ENCODE data around the gene MORN3. TPM values are rescaled to one million over a fixed set of nuclear protein-coding genes. Genes with fewer than 3 reads are reported as not detected.

The MORN3 gene
- total and polyA plus RNA-seq, 2 of the 8 experiments (the other 6 are each of a cell fraction or from before 2014, with no cell fraction given), result 0.39 to 0.93 TPM

GRCh38 chr12:121618659-121619233, 50.7 kb downstream of the MORN3 start:
- Histone ChIP-seq H2AFZ (ENCODE audit: low read length) (no peak overlapping the region), H3K23ac (ENCODE audit: insufficient read length) (no peak overlapping the region), H3K56ac (replicated peaks; ENCODE audit: insufficient read length, low read depth, low read length) (no peak overlapping the region), H3K14ac (ENCODE audit: insufficient read length) (no peak overlapping the region), H2BK120ac (replicated peaks; ENCODE audit: low read depth, low read length) (no peak overlapping the region), H3K79me2 (ENCODE audit: control insufficient read depth in 1 of 2, insufficient read depth in 2 of 2, low read length in 2 of 2) (no peaks in the 10 kb centered on the region), H2BK5ac (ENCODE audit: low read depth, low read length) (no peak overlapping the region), H2BK15ac (ENCODE audit: low read length) (no peak overlapping the region), H2BK20ac (ENCODE audit: low read length) (no peak overlapping the region), H4K5ac (ENCODE audit: insufficient read length, low read depth, low read length) (no peak overlapping the region), H4K8ac (ENCODE audit: extremely low read depth, insufficient read depth, low read length) (no peak overlapping the region), H3K4me1 (replicated peaks in 1 of 4; ENCODE audit: control insufficient read depth in 3 of 4, insufficient read depth in 4 of 4, low read length in 3 of 4) (peaks cover 0 to 2% (median under 1%) of the 10 kb centered on the region in 4 experiments; a peak in 3 of 7 replicates), H3K4me3 (ENCODE audit: extremely low read depth in 1 of 4, insufficient read depth in 2 of 4, low read depth in 3 of 4, low read length in 4 of 4) (no peak overlapping the region), H3K4me2 (ENCODE audit: insufficient read depth in 1 of 2, low read depth in 2 of 2, low read length in 2 of 2) (no peak overlapping the region), H4K20me1 (replicated peaks in 1 of 2; ENCODE audit: control insufficient read depth in 1 of 2, insufficient read depth in 2 of 2, low read length in 2 of 2) (no peaks in the 10 kb centered on the region), H3K79me1 (ENCODE audit: low read depth, low read length) (no peaks in the 10 kb centered on the region), H2AK5ac (ENCODE audit: low read depth, low read length) (no peak overlapping the region), H3K9ac (replicated peaks in 1 of 4; ENCODE audit: extremely low read depth in 1 of 4, low read depth in 3 of 4, low read length in 3 of 4) (no peak overlapping the region), H2BK12ac (ENCODE audit: low read depth, low read length) (0 out of 2 replicates have a peak overlapping the region, but pooled peaks have one; percentile 9), H3K18ac (ENCODE audit: extremely low read depth, low read length) (no peak overlapping the region), H3K23me2 (ENCODE audit: low read depth, low read length) (no peaks in the 10 kb centered on the region), H3K27me3 (replicated peaks in 1 of 4; ENCODE audit: control insufficient read depth in 3 of 4, extremely low read depth in 1 of 4, insufficient read depth in 3 of 4, low read length in 3 of 4) (no peaks in the 10 kb centered on the region), H3K36me3 (ENCODE audit: control insufficient read depth in 2 of 4, insufficient read depth in 4 of 4, low read length in 3 of 4) (no peaks in the 10 kb centered on the region), H3K9me3 (ENCODE audit: insufficient read depth in 2 of 2, low read depth in 1 of 2, low read length in 1 of 2) (no peaks in the 10 kb centered on the region), H4K91ac (replicated peaks; ENCODE audit: insufficient read length, low read length) (no peak overlapping the region), H3K4ac (replicated peaks; ENCODE audit: insufficient read length, low read depth, low read length) (no peak overlapping the region), H3K27ac (ENCODE audit: low read depth, low read length) (no peak overlapping the region)
- FAIRE-seq (no peak), DNase-seq (ENCODE audit: low read depth in 1 of 2, low spot score in 2 of 2) (no peak)
- CTCF ChIA-PET (ENCODE audit: partially characterized antibody), result interaction anchor here (0.6 to 1.3 kb wide), 3 partner anchors 37 to 66 kb away, joined by 3 to 6 read pairs (median 3); partner anchors contain the start of gene KDM2B
- POLR2A ChIA-PET (ENCODE audit: partially characterized antibody), result interaction anchor here (1.1 to 15.7 kb wide), 5 partner anchors 13 to 53 kb away, joined by 4 to 374 read pairs (median 4); partner anchors contain the start of gene KDM2B
- WGBS, 2 experiments (ENCODE audit: extremely low coverage in 1 of 2, insufficient coverage in 1 of 2, insufficient read length in 1 of 2, insufficient replicate concordance in 2 of 2, low coverage in 1 of 2, low lambda C conversion rate in 2 of 2, missing lambda C conversion rate in 1 of 2), result 91% methylated on average over 5 of the region's 5 CpGs; no CpG with 5 or more reads in 1 of the 2 experiments
- no peak for TF ChIP-seq CBX8 (IDR thresholded peaks at IDR 0.05; ENCODE audit: borderline replicate concordance, low read depth, low read length)
- no peak for TF ChIP-seq RBBP5 (IDR thresholded peaks at IDR 0.05; ENCODE audit: borderline replicate concordance, low read depth, low read length)
- no peak for TF ChIP-seq CTCF (IDR thresholded peaks at IDR 0.05; ENCODE audit: control extremely low read depth in 1 of 3, insufficient read depth in 1 of 3, low read depth in 1 of 3, low read length in 3 of 3)
- no peak for TF ChIP-seq JUN (IDR thresholded peaks at IDR 0.05; ENCODE audit: low read depth, low read length)
- TF ChIP-seq HDAC6 (IDR thresholded peaks at IDR 0.05; ENCODE audit: low read depth, low read length), result no peak
- no peak for TF ChIP-seq JUND (IDR thresholded peaks at IDR 0.05; ENCODE audit: low read length)
- no peak for TF ChIP-seq POLR2A (IDR thresholded peaks at IDR 0.05; ENCODE audit: control extremely low read depth in 1 of 2, low read depth in 2 of 2, low read length in 2 of 2)
- no peak for TF ChIP-seq USF2 (IDR thresholded peaks at IDR 0.05; ENCODE audit: low read length)

Data from H1 (cell line).